Glutamatergic neuron (in vitro differentiated cells): ENCODE results near the gene HDC. TPM values are rescaled to one million over a fixed set of nuclear protein-coding genes. Genes with fewer than 3 reads are reported as not detected.

Experiments used
- DNase-seq: peaks from one replicate; pipeline ENCODE4 v3.0.0; 2022
- H3K27ac Mint-ChIP-seq: one replicate; pipeline ENCODE4 v1.8.0; 2020; ENCODE audit warnings: mild to moderate bottlenecking, mixed read lengths, inconsistent platforms; ENCODE audit not compliant: unreplicated experiment
- H3K27me3 Mint-ChIP-seq: one replicate; pipeline ENCODE4 v1.8.0; 2020; ENCODE audit warnings: mild to moderate bottlenecking, moderate library complexity, mixed read lengths, inconsistent platforms; ENCODE audit not compliant: unreplicated experiment
- H3K36me3 Mint-ChIP-seq: one replicate; pipeline ENCODE4 v1.8.0; 2020; ENCODE audit warnings: mild to moderate bottlenecking, mixed read lengths, inconsistent platforms; ENCODE audit not compliant: unreplicated experiment
- H3K4me1 Mint-ChIP-seq: one replicate; pipeline ENCODE4 v1.8.0; 2020; ENCODE audit warnings: mild to moderate bottlenecking, low read depth, mixed read lengths, inconsistent platforms; ENCODE audit not compliant: unreplicated experiment
- H3K4me3 Mint-ChIP-seq: one replicate; pipeline ENCODE4 v1.8.0; 2020; ENCODE audit warnings: mild to moderate bottlenecking, mixed read lengths, inconsistent platforms; ENCODE audit not compliant: unreplicated experiment
- H3K9me3 Mint-ChIP-seq: one replicate; pipeline ENCODE4 v1.8.0; 2020; ENCODE audit warnings: mild to moderate bottlenecking, moderate library complexity, mixed read lengths, inconsistent platforms; ENCODE audit not compliant: unreplicated experiment
- total RNA-seq: library from RNA; stranded (reverse); fragmentation: NEBNext Ultra II Directional; extraction: Animal tissue kit (Norgen Biotek cat#: 25700); gene quantifications from one replicate; pipeline ENCODE4 v1.2.1, GENCODE V29; 2021; ENCODE audit not compliant: unreplicated experiment
- TF ChIP-seq, protein P1 (sequence below): fragments of 200-600 bp; sonication (generic); IDR thresholded peaks from one replicate; pipeline ENCODE4 v1.5.0; 2021; ENCODE audit not compliant: partially characterized antibody, unreplicated experiment

Gene HDC
- total RNA-seq, 1 donor from 2014 or later, result not detected

DNA sequence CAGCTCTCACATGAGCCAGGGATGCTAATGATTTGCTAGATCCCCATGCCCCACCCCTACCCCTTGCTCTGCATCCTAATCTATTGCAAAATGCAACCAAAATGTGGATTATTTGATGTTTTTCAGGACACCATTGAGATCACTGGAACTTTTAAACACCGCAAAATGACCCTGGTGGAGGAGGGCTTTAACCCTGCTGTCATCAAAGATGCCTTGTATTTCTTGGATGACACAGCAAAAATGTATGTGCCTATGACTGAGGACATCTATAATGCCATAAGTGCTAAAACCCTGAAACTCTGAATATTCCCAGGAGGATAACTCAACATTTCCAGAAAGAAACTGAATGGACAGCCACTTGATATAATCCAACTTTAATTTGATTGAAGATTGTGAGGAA lies 29.7 kb downstream of the HDC start:
- H3K27ac Mint-ChIP-seq, result no peak overlapping the region

DNA sequence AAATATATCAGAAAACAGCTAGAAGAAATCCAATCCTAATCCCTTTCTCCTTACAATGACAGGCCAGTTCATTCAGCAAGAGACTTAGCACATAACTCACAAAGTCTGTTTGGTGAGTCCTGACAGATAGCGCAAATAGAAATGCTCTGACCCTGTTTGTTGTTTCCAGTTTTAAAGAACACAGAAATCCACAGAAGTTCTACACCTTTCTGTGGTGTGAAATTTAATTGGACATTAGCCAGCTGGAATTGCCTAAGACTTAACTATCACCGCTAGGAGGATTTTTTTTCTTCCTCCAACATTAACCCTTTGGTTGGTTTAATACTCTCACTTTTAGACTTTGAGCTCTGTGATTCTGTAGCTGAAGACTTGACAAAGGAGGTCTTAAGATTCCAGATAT lies 30.8 kb downstream of the HDC start:
- TF ChIP-seq, protein P1, sequence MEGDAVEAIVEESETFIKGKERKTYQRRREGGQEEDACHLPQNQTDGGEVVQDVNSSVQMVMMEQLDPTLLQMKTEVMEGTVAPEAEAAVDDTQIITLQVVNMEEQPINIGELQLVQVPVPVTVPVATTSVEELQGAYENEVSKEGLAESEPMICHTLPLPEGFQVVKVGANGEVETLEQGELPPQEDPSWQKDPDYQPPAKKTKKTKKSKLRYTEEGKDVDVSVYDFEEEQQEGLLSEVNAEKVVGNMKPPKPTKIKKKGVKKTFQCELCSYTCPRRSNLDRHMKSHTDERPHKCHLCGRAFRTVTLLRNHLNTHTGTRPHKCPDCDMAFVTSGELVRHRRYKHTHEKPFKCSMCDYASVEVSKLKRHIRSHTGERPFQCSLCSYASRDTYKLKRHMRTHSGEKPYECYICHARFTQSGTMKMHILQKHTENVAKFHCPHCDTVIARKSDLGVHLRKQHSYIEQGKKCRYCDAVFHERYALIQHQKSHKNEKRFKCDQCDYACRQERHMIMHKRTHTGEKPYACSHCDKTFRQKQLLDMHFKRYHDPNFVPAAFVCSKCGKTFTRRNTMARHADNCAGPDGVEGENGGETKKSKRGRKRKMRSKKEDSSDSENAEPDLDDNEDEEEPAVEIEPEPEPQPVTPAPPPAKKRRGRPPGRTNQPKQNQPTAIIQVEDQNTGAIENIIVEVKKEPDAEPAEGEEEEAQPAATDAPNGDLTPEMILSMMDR, result no peak
- Mint-ChIP-seq H3K4me1 (no peaks in the 10 kb centered on the region), H3K36me3 (no peaks in the 10 kb centered on the region), H3K27me3 (no peaks in the 10 kb centered on the region), H3K4me3 (no peak overlapping the region), H3K9me3 (no peaks in the 10 kb centered on the region), H3K27ac (no peak overlapping the region)
- no peak for DNase-seq

More for the DNA sequence above, 29.7 kb downstream of the HDC start:
- Mint-ChIP-seq H3K4me1 (no peaks in the 10 kb centered on the region), H3K9me3 (no peaks in the 10 kb centered on the region), H3K4me3 (no peak overlapping the region), H3K36me3 (no peaks in the 10 kb centered on the region), H3K27me3 (no peaks in the 10 kb centered on the region)
- TF ChIP-seq, protein P1, result no peak
- no peak for DNase-seq

DNA sequence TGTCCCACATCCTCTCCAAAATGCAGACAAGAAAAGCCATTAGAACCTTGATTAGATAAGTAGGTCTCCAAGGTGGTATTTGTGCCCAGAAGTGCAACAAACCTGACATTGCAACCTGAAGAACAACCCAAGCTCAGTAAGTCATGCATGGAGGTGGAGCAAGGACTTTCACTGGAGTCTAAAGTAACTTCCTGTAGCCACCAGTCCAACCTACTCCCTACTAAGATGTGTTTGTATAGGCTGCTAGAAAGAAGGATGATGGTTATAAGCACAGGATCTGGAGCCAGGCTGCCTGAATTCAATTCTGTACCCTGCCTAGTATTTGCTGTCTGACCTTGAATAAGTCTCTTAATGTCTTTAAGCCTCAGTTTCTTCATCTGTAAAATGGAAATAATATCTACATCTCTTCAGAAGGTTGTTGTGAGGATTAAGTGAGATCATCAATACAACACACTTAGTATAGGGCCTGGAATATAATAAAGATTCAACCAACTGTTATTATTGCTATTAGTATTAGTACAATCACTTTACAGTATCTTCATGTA lies 32.3 kb downstream of the HDC start:
- no peak overlapping the region for H3K4me3 Mint-ChIP-seq
- DNase-seq, result no peak
- no peaks in the 10 kb centered on the region for H3K36me3 Mint-ChIP-seq
- H3K27me3 Mint-ChIP-seq, result no peaks in the 10 kb centered on the region
- H3K27ac Mint-ChIP-seq, result no peak overlapping the region
- H3K4me1 Mint-ChIP-seq, result no peaks in the 10 kb centered on the region
- TF ChIP-seq, protein P1, result no peak
- no peaks in the 10 kb centered on the region for H3K9me3 Mint-ChIP-seq

DNA sequence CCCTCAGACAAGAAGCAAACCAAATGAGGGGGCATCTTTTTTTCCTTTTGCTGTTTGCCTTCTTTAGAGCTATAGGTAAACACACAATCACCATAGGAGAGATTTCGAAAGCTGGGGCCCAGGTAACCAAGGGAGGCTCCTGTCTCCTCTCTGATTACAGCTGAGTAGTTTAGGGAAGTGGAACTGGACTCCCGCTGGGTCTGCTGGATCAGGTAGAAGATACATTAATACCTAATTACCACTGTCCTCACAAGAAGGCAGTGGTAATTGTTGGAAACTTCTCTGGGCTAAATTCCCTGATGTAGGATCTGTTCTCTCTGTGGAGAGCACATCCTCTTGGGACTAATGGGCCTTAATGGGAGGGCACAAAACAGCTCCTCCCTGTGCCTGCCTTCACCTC lies 32.7 kb downstream of the HDC start:
- Mint-ChIP-seq H3K27me3 (no peaks in the 10 kb centered on the region), H3K27ac (no peak overlapping the region), H3K36me3 (no peaks in the 10 kb centered on the region), H3K4me3 (no peak overlapping the region), H3K9me3 (no peaks in the 10 kb centered on the region), H3K4me1 (no peaks in the 10 kb centered on the region)
- DNase-seq, result no peak
- TF ChIP-seq, protein P1, result no peak

DNA sequence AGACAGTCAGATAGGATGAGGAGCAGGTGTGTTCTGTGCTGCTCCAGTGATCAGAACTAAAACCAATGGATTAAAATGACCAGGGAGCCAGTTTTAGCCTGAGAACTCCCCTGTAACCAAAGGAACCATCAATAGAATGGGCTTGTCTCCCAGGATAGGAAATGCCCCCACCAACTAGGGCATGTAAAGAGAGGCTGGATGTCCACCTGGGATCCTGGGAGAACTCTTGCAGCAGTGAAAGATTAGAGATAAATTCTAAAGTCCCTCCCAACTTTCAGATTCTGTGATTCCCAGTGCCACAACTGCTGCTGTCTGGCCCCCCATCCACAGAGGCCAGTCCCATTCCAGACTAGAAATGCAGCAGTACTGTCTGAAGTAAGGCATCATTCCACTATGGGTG lies 33.8 kb downstream of the HDC start:
- TF ChIP-seq, protein P1, result no peak
- DNase-seq, result no peak
- H3K4me3 Mint-ChIP-seq, result no peak overlapping the region
- no peaks in the 10 kb centered on the region for H3K27me3 Mint-ChIP-seq
- H3K36me3 Mint-ChIP-seq, result no peaks in the 10 kb centered on the region
- no peaks in the 10 kb centered on the region for H3K4me1 Mint-ChIP-seq
- H3K27ac Mint-ChIP-seq, result no peak overlapping the region
- no peaks in the 10 kb centered on the region for H3K9me3 Mint-ChIP-seq
